ENCODE results near the gene C17orf67.

- TF ChIP-seq, protein P1, sequence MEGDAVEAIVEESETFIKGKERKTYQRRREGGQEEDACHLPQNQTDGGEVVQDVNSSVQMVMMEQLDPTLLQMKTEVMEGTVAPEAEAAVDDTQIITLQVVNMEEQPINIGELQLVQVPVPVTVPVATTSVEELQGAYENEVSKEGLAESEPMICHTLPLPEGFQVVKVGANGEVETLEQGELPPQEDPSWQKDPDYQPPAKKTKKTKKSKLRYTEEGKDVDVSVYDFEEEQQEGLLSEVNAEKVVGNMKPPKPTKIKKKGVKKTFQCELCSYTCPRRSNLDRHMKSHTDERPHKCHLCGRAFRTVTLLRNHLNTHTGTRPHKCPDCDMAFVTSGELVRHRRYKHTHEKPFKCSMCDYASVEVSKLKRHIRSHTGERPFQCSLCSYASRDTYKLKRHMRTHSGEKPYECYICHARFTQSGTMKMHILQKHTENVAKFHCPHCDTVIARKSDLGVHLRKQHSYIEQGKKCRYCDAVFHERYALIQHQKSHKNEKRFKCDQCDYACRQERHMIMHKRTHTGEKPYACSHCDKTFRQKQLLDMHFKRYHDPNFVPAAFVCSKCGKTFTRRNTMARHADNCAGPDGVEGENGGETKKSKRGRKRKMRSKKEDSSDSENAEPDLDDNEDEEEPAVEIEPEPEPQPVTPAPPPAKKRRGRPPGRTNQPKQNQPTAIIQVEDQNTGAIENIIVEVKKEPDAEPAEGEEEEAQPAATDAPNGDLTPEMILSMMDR (IDR thresholded peaks at IDR 0.05; ENCODE audit: poor library complexity), result no peak
- TF ChIP-seq EZH2 (IDR thresholded peaks at IDR 0.05; ENCODE audit: borderline replicate concordance) (no peak), EZH2phosphoT487 (IDR thresholded peaks at IDR 0.05; ENCODE audit: low read depth, severe bottlenecking, unreplicated experiment) (no peak)
Observed at GRCh38 chr17:56782338-56782737, 51.4 kb downstream of the C17orf67 start.
